HT-29 (cell line): ENCODE results near the gene SPIB. TPM values are rescaled to one million over a fixed set of nuclear protein-coding genes. Genes with fewer than 3 reads are reported as not detected.
"Not testable (repeated sequence)": the region's sequence is repeated elsewhere in the genome, so short reads cannot be mapped to it uniquely, and the experiment has no call there.

ENCODE experiments used
- DNase-seq: peaks from one replicate; pipeline ENCODE4 v3.0.0-alpha.2; 2015; ENCODE audit warnings: low spot score
- total RNA-seq: library from RNA; depleted of rRNA; stranded (reverse); fragments of >200 nt; shearing (Covaris generic); gene quantifications from 2 replicates; pipeline ENCODE4 v1.2.3, GENCODE V29; 2014; rRNA removed

Gene SPIB
- total RNA-seq, 1 experiment from 2014 or later = not detected

GRCh38 chr19:50467566-50467965 lies 48.8 kb downstream of the SPIB start:
- no peak for DNase-seq

DNA sequence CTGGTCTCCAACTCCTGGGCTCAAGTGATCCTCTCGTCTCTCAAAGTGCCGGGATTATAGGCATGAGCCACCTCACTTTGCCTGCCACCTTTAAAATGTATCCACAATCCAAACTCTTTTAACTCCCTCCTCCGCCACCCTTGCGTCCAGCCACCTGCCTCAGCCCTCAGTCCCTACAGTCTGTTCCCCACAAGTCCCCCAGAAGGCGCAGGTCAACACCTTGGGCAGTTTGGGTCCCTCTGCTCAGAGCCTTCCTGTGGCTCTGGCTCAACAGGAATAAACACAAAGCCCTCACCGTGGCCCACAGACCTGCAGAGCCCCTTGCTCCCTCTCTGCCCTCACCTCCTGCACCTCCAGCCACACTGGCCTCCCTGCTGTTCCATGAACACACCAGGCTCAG lies 50.1 kb downstream of the SPIB start:
- no peak for DNase-seq

DNA sequence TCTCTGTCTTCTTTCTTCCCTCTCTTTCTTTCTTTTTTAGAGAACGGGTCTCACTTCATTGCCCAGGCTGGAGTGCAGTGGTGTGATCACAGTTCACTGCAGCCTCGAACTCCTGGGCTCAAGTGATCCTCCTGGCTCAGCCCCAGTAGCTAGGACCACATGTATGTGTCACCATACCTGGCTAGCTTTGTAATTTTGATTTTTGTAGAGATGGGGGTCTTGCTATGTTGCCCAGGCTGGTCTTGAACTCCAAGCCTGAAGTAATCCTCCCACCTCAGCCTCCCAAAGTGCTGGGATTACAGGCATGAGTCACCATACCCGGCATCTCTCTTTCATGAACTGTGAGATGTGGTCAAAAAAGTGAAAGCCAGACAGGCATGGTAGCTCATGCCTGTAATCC lies 54.6 kb downstream of the SPIB start:
- DNase-seq = not testable (repeated sequence)

GRCh38 chr19:50475101-50475568 lies 56.4 kb downstream of the SPIB start:
- no peak for DNase-seq

DNA sequence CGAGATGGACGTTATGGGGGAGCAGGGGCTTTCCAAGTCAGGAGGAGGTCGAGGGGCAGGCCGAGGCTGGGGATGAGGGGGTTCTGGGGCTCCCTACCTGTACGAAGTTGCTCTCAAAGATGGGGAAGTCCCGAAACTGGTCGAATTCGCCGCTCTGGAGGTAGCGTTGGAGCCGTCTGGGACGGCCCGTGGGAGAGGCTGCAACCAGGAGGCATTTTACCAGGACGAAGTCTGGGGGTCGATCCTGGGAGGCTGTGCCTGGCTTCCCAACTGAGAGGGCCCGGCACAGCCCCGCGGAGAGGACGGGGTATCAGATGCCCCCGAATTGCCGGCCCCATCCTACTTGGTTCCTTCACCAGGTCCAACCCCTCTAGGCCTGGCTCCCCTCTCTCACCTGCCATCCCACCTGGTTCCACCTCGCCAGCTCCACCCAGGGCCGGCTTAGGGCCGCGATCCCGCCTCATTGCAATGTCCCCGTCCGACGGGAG lies 57.0 kb downstream of the SPIB start:
- no peak for DNase-seq

- peak; percentile 99 for DNase-seq
Measured at GRCh38 chr19:50476224-50476906, 57.6 kb downstream of the SPIB start, which contains the start of the genes EMC10 and GARIN5A. Gene EMC10 (plus strand): TSS chr19:50476507. CDS start chr19:50476545, 38 bp downstream. Gene GARIN5A (minus strand): TSS chr19:50476848. CDS start chr19:50476388, 460 bp downstream.

- DNase-seq = no peak
Measured at GRCh38 chr19:50476907-50477238, 58.1 kb downstream of the SPIB start.

- DNase-seq = no peak
Measured at GRCh38 chr19:50477751-50478515, 59.2 kb downstream of the SPIB start.

DNA sequence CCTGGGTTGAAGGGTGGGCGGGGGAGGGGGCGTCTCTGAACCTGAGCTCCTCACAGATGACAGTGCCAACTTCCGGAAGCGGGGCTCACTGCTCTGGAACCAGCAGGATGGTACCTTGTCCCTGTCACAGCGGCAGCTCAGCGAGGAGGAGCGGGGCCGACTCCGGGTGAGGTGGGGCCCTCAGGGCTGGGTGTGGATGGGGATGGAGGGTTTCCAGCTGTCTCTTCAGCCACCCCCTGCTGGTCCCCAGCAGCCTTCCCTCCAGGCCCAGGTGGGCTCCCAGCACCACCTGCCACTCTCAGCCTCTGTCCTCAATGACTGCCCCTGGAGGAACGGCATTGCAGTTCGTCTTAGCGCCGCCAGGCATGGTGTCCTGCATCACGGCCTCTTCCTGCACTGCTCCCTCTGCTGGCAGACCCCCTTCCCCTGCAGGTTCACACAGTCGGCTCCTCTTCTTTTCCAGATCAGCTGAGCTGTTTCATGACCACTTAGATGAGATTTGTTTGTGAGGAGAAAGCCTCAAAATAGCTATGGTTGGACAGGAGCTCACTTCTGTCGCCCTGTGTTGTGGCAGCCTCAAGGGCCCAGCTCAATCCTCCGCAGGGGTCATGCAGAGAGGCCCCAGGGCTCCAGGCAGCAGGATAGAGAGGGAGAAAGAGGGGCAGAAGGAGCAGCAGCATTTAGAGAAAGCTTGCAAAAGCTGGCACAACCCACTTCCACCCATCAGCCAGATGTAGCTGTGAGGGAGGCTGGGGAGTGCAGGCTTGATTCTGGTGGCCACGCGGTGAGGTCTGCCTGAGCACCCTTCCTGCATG lies 60.4 kb downstream of the SPIB start:
- DNase-seq = peak; percentile 62

GRCh38 chr19:50479761-50480251 lies 61.1 kb downstream of the SPIB start:
- no peak for DNase-seq

GRCh38 chr19:50480281-50481111 lies 61.8 kb downstream of the SPIB start:
- no peak for DNase-seq

Other genes with a start within 250 kb of the SPIB start
- 130 and 172 TPM in 2 replicates for gene MYH14, start 215.3 kb upstream of the SPIB start, total RNA-seq
- gene KCNC3, start 89.6 kb upstream of the SPIB start, total RNA-seq = 3.5 and 7.1 TPM in 2 replicates
- gene NAPSA, start 53.3 kb upstream of the SPIB start, total RNA-seq = 0.08 and 1.2 TPM in 2 replicates
- 111 and 113 TPM in 2 replicates for gene NR1H2, start 42.5 kb upstream of the SPIB start, total RNA-seq
- 256 and 257 TPM in 2 replicates for gene POLD1, start 34.6 kb upstream of the SPIB start, total RNA-seq
- gene MYBPC2, start 14.0 kb downstream of the SPIB start, total RNA-seq = 0.05 TPM in 1 of 2 replicates, not detected in the other
- gene EMC10, start 57.6 kb downstream of the SPIB start, total RNA-seq = 324 and 336 TPM in 2 replicates
- 2.8 and 6.5 TPM in 2 replicates for gene GARIN5A, start 57.9 kb downstream of the SPIB start, total RNA-seq
- gene JOSD2, start 92.3 kb downstream of the SPIB start, total RNA-seq = 89.2 and 92.5 TPM in 2 replicates
- gene ASPDH, start 95.0 kb downstream of the SPIB start, total RNA-seq = not detected in 2 replicates
- not detected in 2 replicates for gene LRRC4B, start 149.5 kb downstream of the SPIB start, total RNA-seq
- gene SYT3, start 220.9 kb downstream of the SPIB start, total RNA-seq = not detected in 2 replicates
- gene C19orf81, start 230.5 kb downstream of the SPIB start, total RNA-seq = not detected in 2 replicates